Superior temporal gyrus (tissue), 1 donor: ENCODE data around the gene PACS2.
"Not testable (repeated sequence)": the region's sequence is repeated elsewhere in the genome, so short reads cannot be mapped to it uniquely, and the experiment has no call there.

Experiments used
- DNase-seq: peaks from one replicate; pipeline ENCODE4 v3.0.0-alpha.2; 2016; ENCODE audit errors: extremely low spot score

Gene PACS2

DNA sequence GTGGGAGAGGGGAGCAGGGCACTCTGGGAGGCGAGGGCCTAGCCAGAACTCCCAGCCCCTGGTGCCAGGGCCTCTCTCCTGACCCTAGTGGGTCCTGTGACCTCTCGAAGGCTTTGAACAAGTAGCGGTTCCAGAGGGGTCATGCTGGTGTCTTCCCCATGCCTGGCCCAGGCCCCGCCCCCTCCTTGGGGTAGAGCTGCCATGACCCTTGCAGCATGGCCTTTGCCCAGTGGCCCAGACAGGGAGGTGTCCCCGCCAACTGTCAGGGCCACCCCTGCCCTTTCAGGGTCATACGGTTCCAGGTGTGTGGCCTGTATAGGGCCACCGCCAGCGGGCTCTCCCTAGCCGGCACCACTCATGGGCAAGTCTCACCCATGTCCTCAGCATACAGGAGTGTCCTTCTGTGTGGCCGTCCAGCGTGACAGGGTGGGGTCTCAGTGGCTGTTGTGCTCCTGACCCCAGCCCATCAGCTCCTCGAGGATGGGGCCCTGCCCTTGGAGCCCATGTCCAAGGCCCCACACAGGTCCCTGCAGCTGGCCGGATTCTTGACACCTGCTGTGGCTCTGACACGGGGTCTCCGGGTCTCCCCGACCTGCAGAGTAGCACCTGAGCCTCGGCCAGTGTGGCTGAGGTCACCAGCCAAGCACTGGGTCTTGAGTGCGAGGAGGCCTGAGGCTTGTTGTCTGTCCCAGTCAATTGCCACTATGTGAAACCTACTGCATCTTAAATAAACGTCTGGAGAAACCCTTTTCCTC, 34.6 kb downstream of the PACS2 start:
- no peak for DNase-seq

GRCh38 chr14:105349992-105350391, 35.4 kb downstream of the PACS2 start:
- no peak for DNase-seq

DNA sequence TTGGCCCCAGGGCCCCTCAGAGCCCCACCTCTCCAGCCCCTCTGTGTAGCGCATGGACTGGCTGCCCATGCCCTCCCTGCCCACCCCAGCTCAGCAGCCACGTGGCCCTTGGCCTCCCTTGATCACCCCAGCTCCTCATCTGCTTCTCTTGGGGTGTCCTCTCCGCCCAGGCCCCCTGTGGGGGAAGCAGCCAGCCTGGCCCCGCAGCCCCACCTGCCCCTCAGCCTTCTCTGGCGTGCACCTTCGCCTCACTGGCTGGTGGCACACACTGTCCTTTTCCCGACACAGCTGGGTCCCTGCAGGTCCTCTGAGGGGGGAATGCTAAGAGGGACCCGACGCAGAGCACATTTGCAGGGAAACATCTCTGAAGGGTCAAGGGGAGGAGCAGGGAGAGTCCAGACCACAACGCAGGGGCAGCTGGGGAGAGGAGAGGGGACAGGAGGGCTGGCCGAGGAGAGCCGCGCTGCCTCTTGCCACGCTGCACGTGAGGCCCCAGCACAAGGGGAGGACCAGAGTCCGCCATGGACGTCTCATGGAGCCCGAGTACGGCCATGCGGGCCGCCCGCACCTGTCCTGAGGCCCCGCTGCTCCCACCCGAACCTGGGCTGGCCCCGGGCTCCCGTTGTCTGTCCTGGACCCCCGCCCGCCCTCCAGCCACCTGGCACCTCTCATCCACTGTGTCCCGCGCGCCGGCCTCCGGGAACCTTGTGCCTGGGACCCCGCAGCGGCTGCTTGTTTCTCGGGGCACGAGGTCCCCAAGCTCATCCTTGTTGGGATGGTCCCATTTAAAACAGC, 36.1 kb downstream of the PACS2 start:
- no peak for DNase-seq

DNA sequence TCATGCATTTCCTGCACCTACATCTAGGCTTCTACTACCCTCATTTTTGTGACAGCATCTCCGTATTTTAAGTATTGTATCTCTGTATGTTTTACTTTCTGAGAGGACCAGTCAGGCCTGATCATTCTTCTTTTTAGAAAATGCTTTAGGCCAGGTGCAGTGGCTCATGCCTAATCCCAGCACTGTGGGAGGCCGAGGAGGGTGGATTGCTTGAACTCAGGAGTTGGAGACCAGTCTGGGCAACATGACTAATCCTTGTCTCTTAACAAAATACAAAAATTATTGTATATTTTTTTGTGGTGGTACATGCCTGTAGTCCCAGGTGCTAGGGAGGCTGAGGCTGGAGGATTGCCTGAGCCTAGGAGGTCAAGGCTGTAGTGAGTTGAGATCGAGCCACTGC, 36.9 kb downstream of the PACS2 start:
- no peak for DNase-seq

DNA sequence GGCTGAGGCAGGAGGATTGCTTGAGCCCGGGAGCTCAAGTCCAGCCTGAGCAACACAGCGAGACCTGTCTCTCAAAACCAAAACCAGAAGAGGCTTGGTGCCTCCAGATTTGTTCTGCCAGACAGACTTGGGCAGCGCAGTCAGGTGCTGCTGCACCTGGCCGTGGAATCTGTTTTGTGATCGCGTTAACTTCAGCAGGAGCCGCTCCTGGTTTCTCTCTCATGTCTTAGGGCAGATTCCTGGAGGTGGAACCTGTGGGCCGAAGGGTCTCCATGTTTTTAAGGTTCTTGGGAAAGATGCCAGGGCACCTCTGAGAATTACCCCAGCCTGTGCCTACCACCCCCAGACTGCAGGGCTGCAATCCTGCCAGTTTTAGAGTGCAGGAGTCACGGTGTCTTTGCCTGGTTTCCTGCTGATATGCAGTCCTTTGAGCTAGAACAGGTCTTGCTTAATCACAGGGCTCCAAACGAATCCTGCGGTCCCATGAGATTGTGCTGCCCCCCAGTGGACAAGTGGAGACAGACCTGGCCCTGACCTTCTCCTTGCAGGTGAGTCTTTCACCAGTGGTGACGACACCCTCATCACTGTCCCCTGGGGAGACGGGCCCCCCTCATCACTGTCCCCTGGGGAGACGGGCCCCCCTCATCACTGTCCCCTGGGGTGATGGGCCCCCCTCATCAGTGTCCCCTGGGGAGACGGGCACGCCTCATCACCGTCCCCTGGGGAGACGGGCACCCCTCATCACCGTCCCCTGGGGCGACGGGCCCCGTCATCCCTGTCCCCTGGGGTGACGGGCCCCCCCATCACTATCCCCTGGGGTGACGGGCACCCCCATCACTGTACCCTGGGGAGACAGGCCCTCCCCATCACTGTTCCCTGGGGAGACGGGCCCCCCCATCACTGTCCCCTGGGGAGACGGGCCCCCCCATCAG, 37.6 kb downstream of the PACS2 start:
- DNase-seq = peak; percentile 92

DNA sequence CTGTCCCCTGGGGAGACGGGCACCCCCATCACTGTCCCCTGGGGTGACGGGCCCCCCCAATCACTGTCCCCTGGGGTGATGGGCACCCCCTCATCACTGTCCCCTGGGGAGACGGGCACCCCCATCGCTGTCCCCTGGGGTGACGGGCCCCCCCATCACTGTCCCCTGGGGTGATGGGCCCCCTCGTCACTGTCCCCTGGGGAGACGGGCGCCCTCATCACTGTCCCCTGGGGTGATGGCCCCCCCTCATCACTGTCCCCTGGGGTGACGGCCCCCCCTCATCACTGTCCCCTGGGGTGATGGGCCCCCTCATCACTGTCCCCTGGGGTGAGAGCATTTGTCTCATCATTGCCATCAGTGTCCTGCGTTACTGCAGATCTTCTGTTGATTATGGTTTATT, 38.6 kb downstream of the PACS2 start:
- no peak for DNase-seq

DNA sequence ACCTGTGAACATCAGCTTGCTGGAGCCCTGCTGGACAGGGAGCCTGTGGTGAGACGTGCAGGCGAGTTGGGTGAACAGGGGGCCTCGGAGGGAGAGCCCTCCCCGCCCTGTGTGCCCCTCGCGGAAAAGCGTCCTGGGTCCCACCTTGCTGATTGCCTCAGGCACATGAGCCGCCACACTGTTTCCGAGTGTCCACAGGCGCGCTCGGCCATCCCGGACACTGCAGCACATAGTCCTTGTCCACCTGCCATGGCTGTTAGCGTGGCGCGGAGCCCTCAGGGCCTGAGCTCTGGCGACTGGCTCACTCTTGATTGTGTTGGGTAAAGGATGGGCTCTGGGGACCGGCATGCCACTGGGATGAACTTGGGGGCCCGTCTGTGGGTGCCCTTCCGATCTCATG, 40.0 kb downstream of the PACS2 start:
- no peak for DNase-seq

GRCh38 chr14:105355049-105355575, 40.6 kb downstream of the PACS2 start:
- no peak for DNase-seq

- DNase-seq = no peak
Measured at GRCh38 chr14:105355850-105356604, 41.5 kb downstream of the PACS2 start.

DNA sequence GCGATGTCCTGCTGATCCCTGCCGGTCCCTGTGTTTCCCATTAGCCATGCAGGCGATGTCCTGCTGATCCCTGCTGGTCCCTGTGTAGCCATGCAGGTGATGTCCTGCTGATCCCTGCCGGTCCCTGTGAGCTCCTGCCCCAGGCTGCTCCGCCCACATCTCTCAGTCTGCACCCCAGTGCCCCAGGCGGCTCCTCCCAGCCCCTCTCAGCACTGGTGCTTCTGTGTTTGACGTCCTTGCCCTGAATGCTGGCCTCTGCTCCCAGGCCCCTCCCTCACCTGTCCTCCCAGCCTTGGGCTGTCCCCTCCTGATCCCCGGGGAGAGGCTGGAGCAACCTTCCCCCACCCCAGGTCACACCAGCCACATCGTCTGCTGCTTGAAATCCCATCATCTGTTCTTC, 42.4 kb downstream of the PACS2 start:
- no peak for DNase-seq

- no peak for DNase-seq
Measured at GRCh38 chr14:105357626-105358025, 43.1 kb downstream of the PACS2 start.

DNA sequence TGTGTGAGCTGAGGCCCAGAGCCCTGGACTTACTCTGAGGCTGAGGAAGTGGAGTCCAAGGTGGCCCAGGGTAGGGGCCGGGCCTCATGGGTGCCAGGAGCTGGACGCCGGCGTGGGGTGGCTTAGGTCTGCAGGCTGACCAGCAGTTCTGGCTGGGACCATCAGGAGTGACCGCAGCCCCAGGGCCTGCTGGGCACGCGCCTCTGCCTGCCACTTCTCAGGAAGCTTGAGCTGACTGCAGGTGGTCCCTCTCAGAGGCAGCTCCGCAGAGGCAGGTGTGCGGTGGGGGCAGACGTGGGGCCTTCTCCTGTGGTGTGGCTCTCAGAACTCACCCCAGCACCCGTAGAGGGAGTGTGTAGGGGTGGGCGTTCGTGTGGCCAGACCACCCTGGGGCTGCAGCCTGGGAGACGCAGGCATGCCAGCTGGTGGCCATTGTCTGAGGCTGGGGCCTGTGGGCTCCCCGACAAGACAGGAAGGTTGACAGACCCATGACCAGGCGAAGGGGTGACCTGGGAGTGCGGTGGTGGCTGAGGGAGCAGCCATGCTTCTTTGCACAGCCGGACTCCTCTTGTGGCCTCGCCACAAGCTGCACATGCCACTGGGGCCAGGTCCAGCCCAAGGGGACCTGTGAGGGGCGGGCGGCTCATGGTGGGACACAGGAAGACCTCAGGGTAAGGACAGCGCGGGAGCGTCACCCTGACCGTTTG, 43.7 kb downstream of the PACS2 start:
- no peak for DNase-seq

DNA sequence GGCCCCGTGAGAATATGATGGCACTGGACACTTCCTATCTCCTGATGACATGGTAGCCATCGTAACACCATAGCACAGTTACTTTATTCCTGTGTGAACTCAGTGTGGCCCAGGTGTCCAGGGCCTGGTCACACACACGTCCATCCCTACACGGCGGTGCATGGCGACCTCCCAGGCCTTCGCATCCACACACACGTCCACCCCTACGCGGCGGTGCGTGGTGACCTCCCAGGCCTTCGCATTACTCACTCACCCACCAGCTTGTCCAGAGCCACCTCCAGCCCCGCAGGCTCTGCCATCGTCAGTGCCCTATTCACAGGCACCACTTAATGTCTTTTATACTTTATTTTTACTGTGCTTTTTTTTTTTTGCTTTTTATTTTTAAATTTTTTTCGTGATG, 44.4 kb downstream of the PACS2 start:
- DNase-seq = no peak

DNA sequence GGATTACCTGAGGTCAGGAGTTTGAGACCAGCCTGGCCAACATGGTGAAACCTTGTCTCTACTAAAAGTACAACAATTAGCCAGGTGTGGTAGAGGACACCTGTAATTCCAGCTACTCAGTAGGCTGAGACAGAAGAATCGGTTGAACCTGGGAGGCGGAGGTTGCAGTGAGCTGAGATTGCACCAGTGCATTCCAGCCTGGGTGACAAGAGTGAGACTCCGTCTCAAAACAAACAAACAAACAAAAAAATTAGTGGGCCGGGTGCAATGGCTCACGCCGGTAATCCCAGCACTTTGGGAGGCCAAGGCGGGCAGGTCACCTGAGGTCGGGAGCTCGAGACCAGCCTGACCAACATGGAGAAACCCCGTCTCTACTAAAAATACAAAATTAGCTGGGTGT, 46.9 kb downstream of the PACS2 start:
- DNase-seq = not testable (repeated sequence)

- no peak for DNase-seq
Measured at GRCh38 chr14:105363847-105364708, 49.5 kb downstream of the PACS2 start.

DNA sequence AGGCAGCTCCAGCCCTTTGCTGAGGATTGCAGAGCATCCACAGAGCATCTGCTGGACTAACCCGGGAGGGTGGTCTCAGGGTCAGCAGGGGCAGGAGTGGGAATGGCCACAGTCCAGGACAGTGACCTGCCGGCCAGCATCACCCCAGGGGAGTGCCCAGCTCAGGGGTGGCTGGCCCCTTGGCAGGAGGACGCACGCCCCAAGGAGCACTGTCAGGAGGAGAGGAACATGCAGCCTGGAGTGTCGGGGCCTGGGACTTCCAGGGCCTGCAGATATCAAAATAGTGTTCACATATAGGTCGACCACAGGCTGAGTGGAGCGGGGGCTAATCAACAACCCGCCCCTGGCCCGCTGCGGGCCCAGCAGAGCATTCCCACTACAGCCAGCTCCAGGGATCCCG, 50.6 kb downstream of the PACS2 start:
- DNase-seq = no peak

GRCh38 chr14:105365681-105366080, 51.1 kb downstream of the PACS2 start:
- no peak for DNase-seq

DNA sequence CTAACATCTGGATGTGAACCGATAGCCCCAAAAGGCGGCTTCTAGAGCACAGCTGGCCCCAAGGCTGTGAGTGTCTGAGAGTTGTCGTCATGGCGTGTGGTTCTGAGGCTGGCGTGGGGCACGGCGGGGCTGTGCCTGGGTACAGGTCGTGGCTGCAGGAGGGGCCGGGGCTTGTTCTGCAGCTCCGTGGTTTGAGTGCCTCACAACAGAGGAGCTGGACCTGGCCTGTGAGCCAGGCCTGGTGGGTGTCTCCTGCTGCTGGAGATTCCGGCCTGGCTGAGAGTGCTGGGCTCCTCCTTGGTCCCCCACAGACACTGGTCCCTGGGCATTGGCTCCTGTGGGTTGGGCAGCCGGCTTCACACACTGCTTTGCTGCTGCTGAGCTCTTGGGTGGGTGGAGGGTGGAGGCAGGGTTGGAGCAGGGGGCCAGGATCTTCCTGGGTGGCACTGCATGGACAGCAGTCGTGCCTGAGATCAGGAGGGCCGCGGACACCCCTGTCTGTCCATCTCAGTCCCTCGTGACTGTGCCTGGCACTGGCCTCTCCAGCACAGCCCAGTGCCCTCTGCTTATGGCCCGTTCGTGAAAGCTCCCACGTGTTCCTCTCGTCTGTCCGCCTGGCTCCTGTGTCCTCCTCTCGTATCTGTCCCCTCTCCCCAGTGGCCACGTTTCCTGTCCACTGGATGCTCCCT, 52.0 kb downstream of the PACS2 start:
- peak; percentile 44 for DNase-seq
